Measurements from ENCODE around the gene ARMH3. TPM values are rescaled to one million over a fixed set of nuclear protein-coding genes. Genes with fewer than 3 reads are reported as not detected.
A peak's percentile ranks its signal among the peaks of the same experiment; 100 is the strongest.

The ARMH3 gene
- total and polyA plus RNA-seq, 8 donors = 7.5 to 15.8 (median 10.7) TPM

DNA sequence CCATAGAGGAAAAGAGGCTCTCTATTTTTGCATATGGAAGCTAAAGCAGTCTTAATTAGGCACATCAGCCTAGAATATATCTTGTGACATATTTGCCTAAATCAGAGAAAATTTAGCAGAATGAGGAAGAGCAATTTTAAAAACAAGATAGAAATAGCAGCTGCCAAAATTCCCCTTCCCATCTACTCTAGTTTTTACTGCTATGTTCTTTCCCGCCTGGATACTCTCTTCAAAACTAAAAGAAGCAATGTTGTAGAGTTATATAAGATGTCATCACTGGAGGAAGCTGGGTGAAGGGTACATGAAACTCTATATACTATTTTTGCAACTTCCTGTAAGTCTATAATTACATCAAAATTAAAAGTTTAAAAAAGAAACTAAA, 87.0 kb downstream of the ARMH3 start:
- 76 to 87% methylated on average over 1 of the region's 1 CpG for WGBS, 2 donors
- H3K4me3 ChIP-seq = no peak overlapping the region
- no peak for TF ChIP-seq CTCF (IDR thresholded peaks at IDR 0.05)
- DNase-seq (no peak), FAIRE-seq (no peak), ATAC-seq (no peak)
- intact Hi-C loops (cut with DNase I) = no loop called here
- no peaks in the 10 kb centered on the region for H3K9me3 ChIP-seq
- H3K36me3 ChIP-seq = peaks cover 0 to 7% (median 0%) of the 10 kb centered on the region in 3 donors
- H3K27ac ChIP-seq = no peak overlapping the region
- H3K27me3 ChIP-seq = no peaks in the 10 kb centered on the region
- no peaks in the 10 kb centered on the region for H3K4me1 ChIP-seq

DNA sequence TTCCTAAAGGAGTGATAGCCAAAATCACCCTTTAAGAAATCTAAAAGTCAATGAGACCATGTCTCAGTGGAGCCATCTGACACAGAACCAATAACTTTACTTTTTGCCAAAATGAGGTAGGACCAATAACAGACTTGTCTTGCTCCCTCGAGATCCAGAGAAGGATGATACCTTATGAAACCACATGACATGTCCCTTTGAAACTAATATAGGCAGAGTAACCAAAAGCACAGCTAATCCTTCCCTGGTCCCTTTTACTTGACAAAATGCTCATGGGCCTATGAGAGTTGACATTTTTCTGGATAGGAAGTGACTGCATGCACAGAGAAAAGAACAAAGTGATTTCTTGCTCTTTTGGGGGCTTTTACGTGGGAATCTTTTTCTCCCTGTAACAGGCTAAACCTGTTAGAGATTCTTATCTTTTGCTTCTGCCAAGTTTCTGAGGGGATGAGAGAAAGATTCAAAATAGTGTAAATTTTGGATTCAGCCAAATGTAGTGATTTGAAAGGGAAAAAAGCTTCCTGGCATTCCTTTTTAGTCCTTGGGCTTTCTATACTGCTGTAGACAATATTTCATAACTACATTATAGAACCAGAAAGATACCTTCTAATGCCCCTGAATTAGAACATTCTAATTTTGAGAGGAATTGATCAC, 87.6 kb downstream of the ARMH3 start:
- no peaks in the 10 kb centered on the region for H3K9me3 ChIP-seq
- no peak for FAIRE-seq
- no peaks in the 10 kb centered on the region for H3K27me3 ChIP-seq
- no peak for ATAC-seq
- no peak for TF ChIP-seq CTCF (IDR thresholded peaks at IDR 0.05)
- H3K4me3 ChIP-seq = no peak overlapping the region
- H3K36me3 ChIP-seq = peaks cover 0 to 7% (median 0%) of the 10 kb centered on the region in 3 donors
- H3K27ac ChIP-seq = no peak overlapping the region
- DNase-seq = no peak
- no peaks in the 10 kb centered on the region for H3K4me1 ChIP-seq
- intact Hi-C loops (cut with DNase I) = no loop called here
- WGBS, 2 donors = 76% methylated on average over 2 of the region's 2 CpGs

- no peaks in the 10 kb centered on the region for H3K9me3 ChIP-seq
- H3K36me3 ChIP-seq = peaks cover 0 to 7% (median 0%) of the 10 kb centered on the region in 3 donors
- FAIRE-seq = no peak
- 88 to 90% methylated on average over 3 of the region's 3 CpGs for WGBS, 2 donors
- DNase-seq = no peak
- intact Hi-C loops (cut with DNase I) = no loop called here
- no peak overlapping the region for H3K4me3 ChIP-seq
- no peak overlapping the region for H3K27ac ChIP-seq
- H3K27me3 ChIP-seq = no peaks in the 10 kb centered on the region
- H3K4me1 ChIP-seq = no peaks in the 10 kb centered on the region
- no peak for TF ChIP-seq CTCF (IDR thresholded peaks at IDR 0.05)
- no peak for ATAC-seq
Observed at GRCh38 chr10:101967713-101968112, 88.3 kb downstream of the ARMH3 start.

- Histone ChIP-seq H3K27me3 (no peaks in the 10 kb centered on the region), H3K4me1 (peaks cover 0 to 3% (median 0%) of the 10 kb centered on the region in 3 donors), H3K4me3 (no peak overlapping the region), H3K36me3 (peaks cover 0 to 7% (median 0%) of the 10 kb centered on the region in 3 donors), H3K9me3 (no peaks in the 10 kb centered on the region), H3K27ac (no peak overlapping the region)
- intact Hi-C loops (cut with DNase I) = no loop called here
- no peak for TF ChIP-seq CTCF (IDR thresholded peaks at IDR 0.05)
- no peak for DNase-seq
- no peak for FAIRE-seq
- 89 to 92% methylated on average over 2 of the region's 2 CpGs for WGBS, 2 donors
- no peak for ATAC-seq
Observed at GRCh38 chr10:101967119-101967518, 88.9 kb downstream of the ARMH3 start.

GRCh38 chr10:101965075-101965765, 90.8 kb downstream of the ARMH3 start:
- no peak for TF ChIP-seq CTCF (IDR thresholded peaks at IDR 0.05)
- Histone ChIP-seq H3K4me3 (no peak overlapping the region), H3K4me1 (peaks cover 9 to 17% (median 12%) of the 10 kb centered on the region in 3 donors), H3K9me3 (no peaks in the 10 kb centered on the region), H3K27me3 (no peaks in the 10 kb centered on the region), H3K36me3 (peaks cover 0 to 7% (median 0%) of the 10 kb centered on the region in 3 donors), H3K27ac (no peak overlapping the region)
- intact Hi-C loops (cut with DNase I) = no loop called here
- 29 to 42% methylated on average over 3 of the region's 3 CpGs for WGBS, 2 donors
- peak in 1 of 4 donors; percentile 28 for ATAC-seq
- no peak for DNase-seq
- no peak for FAIRE-seq
